HG02885 (cell line): ENCODE results near the gene HTR1D.
"Not testable (repeated sequence)": the region's sequence is repeated elsewhere in the genome, so short reads cannot be mapped to it uniquely, and the experiment has no call there.

ENCODE experiments used
- ATAC-seq: cut with Tn5 transposase; IDR thresholded peaks from one replicate; pipeline ENCODE4 v1.9.1; 2021; ENCODE audit warnings: mild to moderate bottlenecking; ENCODE audit not compliant: unreplicated experiment, poor library complexity

The HTR1D gene

DNA sequence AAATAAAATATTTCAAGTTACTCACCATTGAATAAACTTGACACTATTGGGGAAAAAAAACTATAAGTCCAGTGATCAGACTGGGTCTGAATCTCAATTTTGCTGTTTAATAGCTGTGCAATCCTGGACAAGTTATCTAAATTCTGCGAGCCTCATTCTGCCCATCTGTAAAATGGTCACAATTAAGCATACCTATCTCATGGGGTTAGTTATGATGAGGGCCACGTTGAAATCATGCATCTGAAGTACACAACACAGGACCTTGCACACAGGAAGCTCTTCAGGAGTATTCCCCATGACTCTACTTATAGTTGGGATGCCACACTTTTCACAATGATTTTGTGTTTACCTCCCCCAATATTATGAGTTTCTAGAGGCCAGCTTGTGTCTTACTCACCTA is 3.8 kb upstream of the HTR1D start:
- ATAC-seq = no peak

DNA sequence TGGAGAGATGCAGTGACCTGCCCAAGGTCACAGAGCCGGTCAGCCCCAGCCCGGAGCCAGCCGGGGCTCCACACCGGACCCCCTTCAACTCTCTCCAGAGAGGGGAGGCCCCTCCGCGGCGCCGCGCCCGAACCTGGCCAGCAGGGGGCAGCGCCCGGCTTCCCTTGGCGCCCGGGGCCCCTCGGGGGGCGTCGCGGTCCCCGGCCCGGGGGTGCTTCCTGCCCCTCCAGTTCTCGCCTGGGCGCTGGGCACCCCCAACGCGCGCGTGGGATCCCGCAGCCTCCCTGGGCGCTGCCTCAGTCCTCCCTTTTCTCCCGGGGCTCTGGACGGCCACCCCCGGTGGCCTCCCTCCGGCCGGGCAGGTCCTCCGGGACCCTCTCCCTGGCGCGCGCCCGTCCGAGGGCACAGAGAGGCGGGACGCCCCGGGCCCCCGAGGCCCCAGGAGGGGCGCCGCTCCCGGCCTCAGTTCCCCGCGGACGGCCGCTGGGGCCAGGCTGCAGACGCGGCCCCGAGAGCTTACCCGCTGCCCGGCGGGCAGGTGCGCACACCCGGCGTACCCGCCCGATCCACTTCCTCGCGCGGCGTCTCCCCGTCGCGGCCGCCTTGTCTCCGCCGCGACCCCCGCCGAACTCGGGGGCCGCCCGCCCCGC is 406 bp downstream of the HTR1D start:
- no peak for ATAC-seq

DNA sequence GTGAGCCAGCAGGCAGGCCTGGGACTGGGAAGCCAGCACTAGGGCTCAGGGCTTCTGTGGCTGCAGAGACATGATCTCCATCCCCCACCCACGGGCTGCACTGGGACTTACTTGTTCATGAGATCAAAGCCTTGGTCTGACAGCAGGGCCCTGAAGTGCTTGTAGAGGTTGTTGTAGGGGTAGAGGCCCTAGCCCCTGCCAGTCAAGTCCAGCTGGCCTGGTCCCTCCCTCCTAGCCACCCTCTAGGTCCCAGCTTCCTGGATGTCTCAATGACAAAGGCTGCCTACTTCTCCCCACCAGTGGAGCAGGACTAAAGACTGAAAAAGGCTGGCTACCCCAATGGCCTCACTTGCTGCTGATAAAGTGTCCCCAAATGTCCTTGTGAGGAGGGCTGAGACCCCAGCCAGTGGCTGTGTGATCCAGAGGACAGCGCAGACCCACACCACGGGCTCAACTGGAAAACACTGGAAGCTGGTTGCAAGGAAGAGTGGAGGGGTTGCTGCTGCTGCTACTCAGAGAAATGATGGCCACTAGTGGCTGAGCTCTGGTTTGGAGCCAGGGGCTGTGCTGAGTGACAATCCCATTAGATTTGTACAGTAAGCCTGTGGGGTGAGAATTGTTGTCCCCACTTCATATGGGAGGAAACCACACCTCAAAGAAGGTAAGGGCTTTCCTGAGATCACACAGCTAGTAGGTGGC is 1.4 kb downstream of the HTR1D start:
- no peak for ATAC-seq

DNA sequence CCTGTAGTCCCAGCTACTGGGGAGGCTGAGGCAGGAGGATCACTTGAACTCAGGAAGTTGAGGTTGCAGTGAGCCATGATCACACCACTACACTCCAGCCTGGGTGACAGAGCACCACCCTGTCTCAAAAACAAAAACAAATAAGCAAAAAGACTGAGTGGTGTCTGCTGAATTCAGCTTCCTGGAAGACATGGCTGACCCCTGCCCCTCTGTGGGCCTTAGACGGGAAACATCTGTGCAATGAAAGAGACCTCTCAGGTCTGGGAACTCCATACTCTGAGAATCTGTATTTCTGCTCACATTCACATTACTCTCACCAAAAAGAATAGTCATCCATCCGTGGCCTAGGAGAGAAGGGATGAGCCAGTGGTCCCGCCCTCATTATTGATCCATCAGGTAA is 2.0 kb downstream of the HTR1D start:
- ATAC-seq = no peak

DNA sequence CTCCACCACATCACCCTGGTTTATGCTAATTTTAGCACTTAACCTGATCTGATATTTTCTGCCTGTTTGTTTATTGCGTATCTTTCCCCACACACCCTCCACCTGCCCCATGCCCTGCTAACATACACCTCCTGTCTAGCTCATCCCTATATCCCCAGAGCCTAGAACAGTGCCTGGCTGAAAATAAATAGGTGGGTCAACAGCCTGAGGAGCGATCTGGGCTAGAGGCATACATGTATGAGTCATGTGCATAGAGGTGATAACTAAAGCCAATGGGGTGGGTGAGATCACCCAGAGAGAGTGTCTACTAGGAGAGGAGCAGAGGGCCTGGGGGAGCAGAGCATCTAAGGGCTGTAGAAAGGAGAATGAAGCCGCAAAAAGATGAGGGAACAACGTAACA is 2.7 kb downstream of the HTR1D start:
- ATAC-seq = no peak

DNA sequence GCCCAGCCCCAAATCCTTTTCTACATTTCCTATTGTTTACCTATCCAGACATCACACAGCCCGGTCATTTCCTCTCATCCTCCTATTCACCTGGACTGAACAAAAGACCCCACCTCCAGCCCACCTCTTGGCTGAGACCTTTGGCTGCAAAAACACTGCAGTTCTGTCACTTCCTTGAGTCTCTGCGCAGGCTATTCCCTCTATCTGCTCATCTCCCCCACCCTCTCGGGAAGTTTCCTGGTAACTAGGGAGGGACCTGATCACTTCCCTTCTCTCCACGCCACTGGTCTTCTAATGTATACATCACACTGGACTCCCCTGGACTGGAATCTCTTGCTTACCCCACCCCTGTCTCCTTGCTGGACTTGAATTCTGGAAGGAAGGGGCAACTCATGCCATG is 5.3 kb downstream of the HTR1D start:
- no peak for ATAC-seq

DNA sequence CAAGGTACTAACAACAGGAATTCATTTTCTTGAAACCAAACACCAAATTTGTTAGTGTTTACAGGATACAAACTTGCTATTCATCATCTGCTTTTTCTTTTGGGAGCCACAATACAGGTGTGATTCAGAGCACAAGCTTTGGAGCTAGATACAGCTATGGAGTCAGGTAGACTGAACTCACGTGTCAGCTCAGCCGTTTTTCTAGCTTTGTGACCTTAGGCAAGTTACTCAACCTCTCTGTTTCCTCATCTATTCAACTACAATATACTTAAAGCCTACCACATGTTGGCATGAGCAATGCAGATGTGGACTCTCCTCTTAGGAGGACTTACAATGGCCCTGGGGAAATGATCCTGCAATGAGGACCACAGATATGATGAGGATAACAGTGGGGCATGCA is 6.3 kb downstream of the HTR1D start:
- no peak for ATAC-seq

DNA sequence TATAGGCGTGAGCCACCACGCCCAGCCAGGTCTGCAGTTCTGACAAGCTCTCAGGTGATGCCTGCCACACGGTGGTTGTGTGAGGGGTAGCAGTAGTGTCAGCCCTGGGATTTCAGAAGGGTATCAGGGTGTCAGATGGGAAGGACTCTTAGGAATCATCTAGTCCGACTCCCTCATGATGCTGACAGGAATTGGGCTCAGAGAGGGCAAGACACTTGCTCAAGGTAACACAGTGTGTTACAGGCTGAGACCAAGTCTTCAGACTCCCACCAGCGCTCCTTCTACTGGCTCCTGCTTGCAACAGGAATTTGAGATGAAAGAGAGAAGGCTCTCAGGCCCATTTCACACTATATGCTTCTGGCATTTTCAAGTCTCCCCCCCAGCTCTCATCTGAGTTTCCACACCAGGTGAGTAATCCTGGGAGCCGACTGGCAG is 6.9 kb downstream of the HTR1D start:
- no peak for ATAC-seq

DNA sequence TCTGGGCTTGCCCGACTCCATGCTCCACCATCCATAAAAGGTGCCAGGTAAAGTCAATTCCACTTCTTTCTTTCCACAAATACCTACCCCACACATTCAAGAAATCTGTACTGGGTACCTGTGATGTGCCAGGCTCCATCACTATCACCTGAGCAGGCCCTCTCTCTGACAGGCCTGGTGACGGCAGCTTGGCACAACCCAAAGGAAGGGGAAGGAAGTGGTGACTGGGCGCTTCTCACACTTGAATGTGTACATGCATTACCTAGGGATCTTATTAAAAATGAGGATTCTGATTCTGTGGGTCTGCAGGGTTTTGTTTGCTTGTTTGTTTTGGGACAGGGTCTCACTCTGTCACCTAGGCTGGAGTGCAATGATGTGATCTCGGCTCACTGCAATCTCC is 7.5 kb downstream of the HTR1D start:
- ATAC-seq = no peak

DNA sequence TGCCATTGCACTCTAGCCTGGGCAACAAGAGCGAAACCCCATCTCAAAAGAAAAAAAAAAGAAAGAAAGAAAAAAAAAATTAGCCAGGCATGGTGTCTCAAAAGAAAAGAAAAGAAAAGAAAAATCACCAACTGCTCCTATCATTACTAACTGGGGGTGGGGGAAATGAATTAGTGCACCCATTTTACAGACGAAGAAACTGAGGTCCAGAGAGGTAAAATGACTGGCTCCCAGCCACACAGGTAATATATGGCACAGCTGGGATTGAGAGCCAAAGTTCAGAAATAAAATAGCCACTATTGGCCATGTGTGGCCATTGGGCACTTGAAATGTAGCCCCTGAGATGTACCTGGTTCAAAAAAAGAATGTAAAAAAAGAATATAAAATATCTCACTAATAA is 8.8 kb downstream of the HTR1D start:
- no peak for ATAC-seq

DNA sequence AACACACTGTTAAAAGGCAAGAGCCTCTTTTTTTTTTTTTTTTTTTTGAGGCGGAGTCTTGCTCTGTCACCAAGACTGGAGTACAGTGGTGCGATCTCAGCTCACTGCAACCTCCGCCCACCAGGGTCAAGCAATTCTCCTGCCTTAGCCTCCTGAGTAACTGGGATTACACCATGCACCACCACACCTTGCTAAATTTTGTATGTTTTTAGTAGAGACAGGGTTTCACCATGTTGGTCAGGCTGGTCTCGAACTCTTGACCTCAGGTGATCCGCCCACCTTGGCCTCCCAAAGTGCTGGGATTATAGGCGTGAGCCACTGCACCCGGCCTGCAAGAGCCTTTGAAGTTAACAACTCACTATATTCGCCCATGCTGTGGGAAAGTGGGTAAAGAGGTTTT is 9.6 kb downstream of the HTR1D start:
- ATAC-seq = not testable (repeated sequence)

DNA sequence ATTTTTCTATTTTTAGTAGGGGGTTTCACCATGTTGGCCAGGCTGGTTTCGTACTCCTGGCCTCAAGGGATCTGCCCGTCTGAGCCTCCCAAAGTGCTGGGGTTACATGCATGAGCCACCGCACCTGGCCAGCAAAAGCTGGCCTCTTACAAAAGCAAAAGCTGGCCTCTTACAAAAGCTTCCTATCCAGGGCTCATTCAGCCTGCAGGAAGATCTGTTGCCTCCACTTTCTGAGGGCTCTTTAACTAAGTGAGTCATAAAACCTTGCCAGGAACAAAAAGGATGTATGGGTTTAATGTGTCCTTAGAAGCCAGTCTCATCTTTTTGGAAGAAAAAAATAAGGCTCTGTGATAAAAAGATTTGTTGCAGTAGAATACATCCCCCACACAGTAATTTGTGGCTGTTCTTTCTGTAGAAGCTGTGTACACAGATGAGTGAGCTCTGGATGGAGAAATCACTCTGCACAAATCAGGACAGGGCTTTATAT is 15.0 kb downstream of the HTR1D start:
- no peak for ATAC-seq

DNA sequence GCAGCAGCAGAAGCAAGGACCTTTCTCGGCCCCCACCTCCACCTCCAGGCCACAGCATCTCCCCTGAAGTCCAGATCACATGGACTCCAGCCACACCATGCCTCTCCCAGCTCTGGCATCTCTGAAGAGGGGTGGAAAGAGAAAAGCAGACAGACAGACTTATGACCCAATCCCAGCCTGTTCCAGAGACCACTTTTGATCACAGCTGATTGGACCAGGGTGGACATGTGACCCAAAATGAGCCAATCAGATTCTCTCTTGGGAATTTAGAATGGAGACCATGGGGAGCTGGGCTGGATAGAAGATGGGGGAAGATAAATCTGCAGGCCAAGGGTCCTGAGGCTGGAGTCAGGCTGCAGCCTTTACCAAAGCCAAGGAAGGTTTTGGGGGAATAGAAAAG is 16.4 kb downstream of the HTR1D start:
- no peak for ATAC-seq

DNA sequence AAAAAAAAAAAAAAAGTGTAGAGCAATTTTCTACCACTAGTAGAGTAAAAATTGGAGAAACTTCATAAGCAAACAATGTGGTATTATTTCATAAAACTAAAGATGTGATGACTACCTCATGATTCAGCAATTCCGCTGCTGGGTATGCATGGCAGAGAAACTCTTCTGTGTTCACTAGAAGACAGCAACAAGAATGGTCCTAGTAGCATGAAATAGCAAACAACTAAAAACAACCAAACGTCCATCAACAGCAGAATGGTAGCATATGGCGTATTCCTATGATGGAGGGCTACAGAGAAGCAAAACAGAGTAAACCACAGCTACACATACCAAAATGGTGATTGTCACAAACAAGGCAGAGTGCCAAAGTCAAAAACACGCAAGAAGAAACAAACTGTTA is 18.9 kb downstream of the HTR1D start:
- ATAC-seq = no peak

DNA sequence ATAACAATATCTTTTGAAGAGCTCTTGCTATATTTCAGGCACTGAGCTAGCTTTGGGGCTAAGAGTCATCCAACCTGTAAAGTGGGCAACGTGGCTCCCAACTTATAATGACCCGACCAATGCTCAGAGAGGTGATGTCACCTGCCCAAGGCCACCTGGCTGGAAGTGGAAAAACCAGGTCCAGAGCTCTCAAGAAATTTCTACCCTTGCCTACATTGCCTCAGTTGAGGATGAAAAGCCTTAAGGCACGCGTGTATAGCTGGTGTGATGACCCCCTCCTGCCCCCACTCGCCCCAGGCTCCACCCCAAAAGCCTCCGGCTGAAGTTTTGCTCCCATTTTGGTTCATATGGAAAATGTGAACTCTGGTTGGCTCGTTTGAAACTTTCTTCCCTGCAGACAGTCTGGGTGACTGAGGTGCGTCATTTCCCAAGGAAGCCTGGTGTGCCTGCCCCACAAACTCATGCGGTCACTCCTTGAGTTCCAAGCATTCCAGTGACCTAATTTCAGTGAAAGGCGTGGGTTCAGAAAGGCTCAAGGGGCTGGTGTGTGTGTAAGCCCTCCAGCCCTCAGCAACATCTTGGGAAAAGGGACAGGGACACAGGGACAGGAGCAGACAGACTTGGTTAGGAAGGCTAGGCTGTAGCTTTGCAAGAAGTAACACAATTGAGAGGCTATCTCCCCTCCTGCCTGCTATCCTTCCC is 20.5 kb downstream of the HTR1D start:
- no peak for ATAC-seq

DNA sequence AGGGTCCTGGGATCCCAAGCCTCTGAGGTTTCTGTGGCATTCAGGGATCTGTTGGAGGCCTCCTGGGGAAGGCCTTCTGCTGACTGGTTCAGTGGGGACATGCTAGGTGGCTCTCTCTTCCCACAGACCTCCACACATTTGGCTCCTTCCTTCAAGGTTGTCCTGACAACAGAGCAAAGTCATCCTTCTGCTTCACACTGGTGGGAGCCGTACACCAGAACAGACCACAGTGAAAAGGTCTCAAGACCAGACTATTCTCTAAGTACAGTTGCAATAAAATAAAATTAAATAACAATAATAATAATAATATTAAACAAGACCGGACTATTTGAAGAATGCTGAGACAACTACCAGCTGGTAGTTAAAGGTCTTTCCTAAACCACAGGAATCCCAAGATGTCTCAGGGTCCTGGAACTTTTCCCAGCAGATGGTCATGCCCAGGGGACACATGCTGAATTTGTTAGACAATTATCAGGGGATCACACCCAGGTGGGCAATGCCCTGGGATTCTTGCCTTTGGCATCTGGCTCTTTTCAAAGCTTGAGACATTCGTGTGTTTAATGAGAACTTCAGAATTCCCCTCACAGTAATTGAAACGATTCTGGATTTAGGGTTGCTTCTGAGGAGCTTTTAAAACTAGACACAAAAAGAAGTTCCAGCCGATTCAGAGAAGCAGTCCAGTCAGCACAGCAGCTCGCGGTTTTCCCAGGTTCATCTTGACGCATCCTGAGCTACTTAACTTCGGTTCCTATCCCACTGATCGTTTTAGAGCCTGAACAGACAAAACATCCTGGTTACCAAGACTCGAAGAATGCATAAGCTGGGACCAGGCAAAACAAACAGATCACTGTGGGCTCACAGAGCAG is 22.9 kb downstream of the HTR1D start:
- ATAC-seq = no peak

DNA sequence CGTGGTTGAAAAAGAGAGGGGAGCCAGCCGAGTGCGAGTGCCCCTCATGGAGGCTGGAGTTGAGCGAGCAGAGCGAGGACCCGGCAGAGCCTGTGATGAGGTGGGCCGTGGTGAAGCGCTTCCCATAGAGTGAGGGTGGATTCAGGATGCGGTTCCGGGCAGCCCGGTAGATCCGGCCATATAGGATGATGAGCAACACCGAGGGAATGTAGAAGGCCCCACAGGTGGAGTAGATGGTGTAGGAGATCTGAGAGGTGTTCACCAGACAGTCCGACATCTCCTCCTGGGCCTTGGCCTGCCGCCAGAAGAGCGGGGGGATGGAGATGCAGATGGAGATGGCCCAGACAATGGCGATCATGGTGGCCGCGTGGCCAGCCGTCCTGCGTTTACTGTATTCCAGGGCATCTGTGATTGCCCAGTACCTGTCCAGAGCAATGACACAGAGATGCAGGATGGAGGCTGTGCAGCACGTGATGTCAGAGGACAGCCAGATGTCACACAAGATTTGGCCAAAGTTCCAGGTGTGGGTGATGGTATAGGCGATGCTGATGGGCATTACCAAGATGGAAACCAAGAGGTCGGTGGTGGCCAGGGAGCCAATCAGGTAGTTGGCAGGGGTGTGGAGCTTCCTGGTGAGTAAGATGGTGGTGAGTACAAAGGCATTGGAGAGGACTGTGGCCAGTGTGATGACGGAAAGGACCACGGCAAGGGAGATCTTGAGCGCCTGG is 23.7 kb downstream of the HTR1D start:
- ATAC-seq = no peak

DNA sequence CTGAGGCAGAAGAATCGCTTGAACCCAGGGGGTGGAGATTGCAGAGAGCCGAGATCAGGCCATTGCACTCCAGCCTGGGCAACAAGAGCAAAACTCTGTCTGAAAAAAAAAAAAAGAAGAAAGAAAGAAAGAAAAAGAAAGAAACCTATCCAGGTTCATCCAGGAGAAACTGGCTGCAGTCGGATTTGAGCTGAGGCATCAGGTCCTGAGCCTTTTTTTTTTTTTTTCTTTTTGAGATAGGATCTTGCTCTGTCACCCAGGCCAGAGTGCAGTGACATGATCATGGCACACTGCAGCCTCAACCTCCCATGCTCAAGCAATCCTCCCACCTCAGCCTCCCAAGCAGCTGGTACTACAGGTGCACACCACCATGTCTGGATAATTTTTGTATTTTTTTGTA is 26.1 kb downstream of the HTR1D start:
- no peak for ATAC-seq

DNA sequence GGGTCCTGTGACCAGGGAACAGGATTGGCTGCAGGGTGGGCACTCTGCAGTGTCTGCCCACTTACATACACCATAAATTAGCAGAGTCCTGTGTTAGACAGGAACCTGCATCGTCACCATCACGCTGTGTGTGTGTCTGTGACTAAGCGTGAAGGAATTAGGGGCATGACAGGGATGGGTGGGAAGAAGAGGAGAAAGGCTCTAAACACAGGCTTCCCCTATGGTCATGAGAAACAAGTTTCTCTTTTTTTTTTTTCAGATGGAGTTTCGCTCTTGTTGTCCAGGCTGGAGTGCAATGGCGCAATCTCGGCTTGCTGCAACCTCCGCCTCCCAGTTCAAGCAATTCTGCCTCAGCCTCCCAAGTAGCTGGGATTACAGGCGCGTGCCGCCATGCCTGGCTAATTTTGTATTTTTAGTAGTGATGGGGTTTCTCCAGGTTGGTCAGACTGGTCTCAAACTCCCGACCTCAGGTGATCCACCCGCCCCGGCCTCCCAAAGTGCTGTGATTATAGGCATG is 28.3 kb downstream of the HTR1D start:
- ATAC-seq = not testable (repeated sequence)

DNA sequence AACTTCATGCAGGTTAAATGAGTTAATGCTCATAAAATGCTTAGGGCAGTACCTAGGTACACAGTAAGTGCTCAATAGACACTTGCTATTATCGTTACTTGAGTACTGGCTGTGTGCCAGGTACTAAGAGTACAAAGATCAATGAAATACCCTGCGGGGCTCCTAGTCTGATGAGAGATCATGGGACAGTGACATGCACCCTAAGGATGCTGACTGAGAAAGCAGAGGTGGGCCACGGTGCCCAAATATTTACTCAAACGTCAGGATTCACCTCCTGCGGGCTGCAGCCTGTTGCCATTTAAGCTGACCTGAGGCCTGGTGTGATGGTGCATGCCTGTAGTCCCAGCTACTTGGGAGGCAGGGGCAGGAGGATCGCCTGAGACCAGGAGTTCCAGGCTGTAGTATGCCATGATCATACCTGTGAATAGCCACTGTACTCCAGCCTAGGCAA is 28.8 kb downstream of the HTR1D start:
- ATAC-seq = no peak
